ENCODE measurements around the gene RUNDC1. TPM values are rescaled to one million over a fixed set of nuclear protein-coding genes. Genes with fewer than 3 reads are reported as not detected.

RUNDC1 gene
- polyA plus RNA-seq, 1 donor from 2014 or later: 15.1 TPM

DNA sequence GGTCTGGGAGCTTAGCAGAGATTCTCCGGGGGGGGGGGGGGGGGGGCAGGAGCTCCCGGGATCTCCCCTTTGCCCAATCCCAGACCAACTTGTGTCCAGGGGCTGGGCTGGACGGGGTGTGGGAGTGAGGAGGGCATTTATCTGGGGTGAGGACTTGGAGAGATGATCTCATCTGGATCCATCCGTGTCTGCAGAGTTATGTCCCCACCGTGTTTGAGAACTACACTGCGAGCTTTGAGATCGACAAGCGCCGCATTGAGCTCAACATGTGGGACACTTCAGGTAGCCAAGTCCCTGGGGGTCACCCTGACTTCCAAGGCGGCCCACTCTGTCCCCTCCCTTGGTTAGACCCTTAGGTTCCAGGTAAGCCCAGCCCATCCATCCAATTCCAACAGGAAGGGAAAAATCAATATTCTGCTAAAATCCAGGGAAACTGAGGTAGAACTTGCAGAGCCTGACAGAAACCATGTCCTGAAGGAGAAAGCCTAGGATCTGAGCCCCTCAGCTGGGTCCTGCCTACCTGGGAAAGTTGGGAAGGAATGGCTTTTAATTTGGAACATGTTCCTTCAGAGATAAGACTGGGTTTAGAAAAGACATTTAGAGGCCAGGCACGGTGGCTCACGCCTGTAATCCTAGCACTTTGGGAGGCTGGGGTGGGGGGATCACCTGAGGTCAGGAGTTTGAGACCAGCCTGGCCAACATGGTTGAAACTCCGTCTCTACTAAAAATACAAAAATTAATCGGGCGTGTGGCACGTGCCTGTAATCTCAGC, 45.6 kb downstream of the RUNDC1 start:
- no peaks in the 10 kb centered on the region for H3K9me3 ChIP-seq (ENCODE audit: low read length)
- peaks cover 25% of the 10 kb centered on the region for H3K79me2 ChIP-seq (replicated peaks; ENCODE audit: insufficient read depth, low read length)
- H3K4me2 ChIP-seq (ENCODE audit: low read length): peak overlapping the region; percentile 48
- H2AFZ ChIP-seq (ENCODE audit: low read depth, low read length): peak overlapping the region; percentile 90
- H3F3A ChIP-seq (ENCODE audit: insufficient read depth, low read length, poor library complexity, severe bottlenecking): no peaks in the 10 kb centered on the region
- H3K27me3 ChIP-seq (ENCODE audit: insufficient read depth, low read depth, low read length): no peaks in the 10 kb centered on the region
- H4K20me1 ChIP-seq (ENCODE audit: insufficient read depth): no peaks in the 10 kb centered on the region
- peak overlapping the region; percentile 83 for H3K4me3 ChIP-seq (ENCODE audit: low read length)
- no peaks in the 10 kb centered on the region for H3K9me2 ChIP-seq (ENCODE audit: insufficient read depth, low read length)
- peak overlapping the region; percentile 86 for H3K27ac ChIP-seq (ENCODE audit: low read length)
- TF ChIP-seq TAF1 (IDR thresholded peaks at IDR 0.05; ENCODE audit: low read depth): no peak
- TF ChIP-seq EP300 (conservative IDR thresholded peaks at IDR 0.05; ENCODE audit: poor library complexity, severe bottlenecking): no peak
- no peak for TF ChIP-seq POLR2AphosphoS5 (IDR thresholded peaks at IDR 0.05)
- TF ChIP-seq, protein P1, sequence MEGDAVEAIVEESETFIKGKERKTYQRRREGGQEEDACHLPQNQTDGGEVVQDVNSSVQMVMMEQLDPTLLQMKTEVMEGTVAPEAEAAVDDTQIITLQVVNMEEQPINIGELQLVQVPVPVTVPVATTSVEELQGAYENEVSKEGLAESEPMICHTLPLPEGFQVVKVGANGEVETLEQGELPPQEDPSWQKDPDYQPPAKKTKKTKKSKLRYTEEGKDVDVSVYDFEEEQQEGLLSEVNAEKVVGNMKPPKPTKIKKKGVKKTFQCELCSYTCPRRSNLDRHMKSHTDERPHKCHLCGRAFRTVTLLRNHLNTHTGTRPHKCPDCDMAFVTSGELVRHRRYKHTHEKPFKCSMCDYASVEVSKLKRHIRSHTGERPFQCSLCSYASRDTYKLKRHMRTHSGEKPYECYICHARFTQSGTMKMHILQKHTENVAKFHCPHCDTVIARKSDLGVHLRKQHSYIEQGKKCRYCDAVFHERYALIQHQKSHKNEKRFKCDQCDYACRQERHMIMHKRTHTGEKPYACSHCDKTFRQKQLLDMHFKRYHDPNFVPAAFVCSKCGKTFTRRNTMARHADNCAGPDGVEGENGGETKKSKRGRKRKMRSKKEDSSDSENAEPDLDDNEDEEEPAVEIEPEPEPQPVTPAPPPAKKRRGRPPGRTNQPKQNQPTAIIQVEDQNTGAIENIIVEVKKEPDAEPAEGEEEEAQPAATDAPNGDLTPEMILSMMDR (IDR thresholded peaks at IDR 0.05; ENCODE audit: poor library complexity, severe bottlenecking): no peak
- TF ChIP-seq, protein P2, sequence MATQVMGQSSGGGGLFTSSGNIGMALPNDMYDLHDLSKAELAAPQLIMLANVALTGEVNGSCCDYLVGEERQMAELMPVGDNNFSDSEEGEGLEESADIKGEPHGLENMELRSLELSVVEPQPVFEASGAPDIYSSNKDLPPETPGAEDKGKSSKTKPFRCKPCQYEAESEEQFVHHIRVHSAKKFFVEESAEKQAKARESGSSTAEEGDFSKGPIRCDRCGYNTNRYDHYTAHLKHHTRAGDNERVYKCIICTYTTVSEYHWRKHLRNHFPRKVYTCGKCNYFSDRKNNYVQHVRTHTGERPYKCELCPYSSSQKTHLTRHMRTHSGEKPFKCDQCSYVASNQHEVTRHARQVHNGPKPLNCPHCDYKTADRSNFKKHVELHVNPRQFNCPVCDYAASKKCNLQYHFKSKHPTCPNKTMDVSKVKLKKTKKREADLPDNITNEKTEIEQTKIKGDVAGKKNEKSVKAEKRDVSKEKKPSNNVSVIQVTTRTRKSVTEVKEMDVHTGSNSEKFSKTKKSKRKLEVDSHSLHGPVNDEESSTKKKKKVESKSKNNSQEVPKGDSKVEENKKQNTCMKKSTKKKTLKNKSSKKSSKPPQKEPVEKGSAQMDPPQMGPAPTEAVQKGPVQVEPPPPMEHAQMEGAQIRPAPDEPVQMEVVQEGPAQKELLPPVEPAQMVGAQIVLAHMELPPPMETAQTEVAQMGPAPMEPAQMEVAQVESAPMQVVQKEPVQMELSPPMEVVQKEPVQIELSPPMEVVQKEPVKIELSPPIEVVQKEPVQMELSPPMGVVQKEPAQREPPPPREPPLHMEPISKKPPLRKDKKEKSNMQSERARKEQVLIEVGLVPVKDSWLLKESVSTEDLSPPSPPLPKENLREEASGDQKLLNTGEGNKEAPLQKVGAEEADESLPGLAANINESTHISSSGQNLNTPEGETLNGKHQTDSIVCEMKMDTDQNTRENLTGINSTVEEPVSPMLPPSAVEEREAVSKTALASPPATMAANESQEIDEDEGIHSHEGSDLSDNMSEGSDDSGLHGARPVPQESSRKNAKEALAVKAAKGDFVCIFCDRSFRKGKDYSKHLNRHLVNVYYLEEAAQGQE (IDR thresholded peaks at IDR 0.05; ENCODE audit: borderline replicate concordance): no peak
- no peak for TF ChIP-seq MXI1 (conservative IDR thresholded peaks at IDR 0.05; ENCODE audit: poor library complexity, severe bottlenecking)
- TF ChIP-seq RAD21 (conservative IDR thresholded peaks at IDR 0.05): no peak
- no peak for TF ChIP-seq EZH2 (IDR thresholded peaks at IDR 0.05; ENCODE audit: borderline replicate concordance, insufficient read depth, low read length, poor library complexity, severe bottlenecking)
- TF ChIP-seq SMC3 (conservative IDR thresholded peaks at IDR 0.05; ENCODE audit: poor library complexity): no peak
- peak overlapping the region; percentile 92 for H3K9ac ChIP-seq (ENCODE audit: low read length)
- no peaks in the 10 kb centered on the region for H3K36me3 ChIP-seq (ENCODE audit: insufficient read depth, low read length)

DNA sequence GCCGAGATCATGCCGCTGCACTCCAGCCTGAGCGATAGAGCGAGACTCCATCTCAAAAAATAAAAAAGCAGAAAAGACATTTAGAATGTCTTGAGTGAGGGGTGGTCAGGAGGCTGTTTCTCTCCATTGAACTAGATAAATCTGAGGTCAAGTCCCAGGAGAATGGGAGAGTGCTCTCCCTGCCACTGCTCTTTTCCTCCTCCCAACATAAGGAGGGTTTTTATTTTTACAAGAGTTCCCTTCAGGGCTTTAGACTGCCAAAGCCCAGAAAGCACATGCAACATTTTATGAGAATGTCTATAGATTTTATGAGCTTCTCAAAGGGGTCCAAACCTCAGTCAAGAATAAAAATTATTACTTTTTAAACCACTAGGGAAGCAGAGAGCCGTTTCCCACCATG, 46.2 kb downstream of the RUNDC1 start:
- TF ChIP-seq RAD21 (conservative IDR thresholded peaks at IDR 0.05): no peak
- no peak for TF ChIP-seq TAF1 (IDR thresholded peaks at IDR 0.05; ENCODE audit: low read depth)
- TF ChIP-seq POLR2AphosphoS5 (IDR thresholded peaks at IDR 0.05): no peak
- no peak for TF ChIP-seq SMC3 (conservative IDR thresholded peaks at IDR 0.05; ENCODE audit: poor library complexity)
- TF ChIP-seq, protein P2 (IDR thresholded peaks at IDR 0.05; ENCODE audit: borderline replicate concordance): no peak
- TF ChIP-seq, protein P1 (IDR thresholded peaks at IDR 0.05; ENCODE audit: poor library complexity, severe bottlenecking): no peak
- TF ChIP-seq EP300 (conservative IDR thresholded peaks at IDR 0.05; ENCODE audit: poor library complexity, severe bottlenecking): no peak
- TF ChIP-seq EZH2 (IDR thresholded peaks at IDR 0.05; ENCODE audit: borderline replicate concordance, insufficient read depth, low read length, poor library complexity, severe bottlenecking): no peak
- Histone ChIP-seq H3K4me2 (ENCODE audit: low read length) (no peak overlapping the region), H3K79me2 (replicated peaks; ENCODE audit: insufficient read depth, low read length) (peaks cover 19% of the 10 kb centered on the region), H3K36me3 (ENCODE audit: insufficient read depth, low read length) (no peaks in the 10 kb centered on the region), H4K20me1 (ENCODE audit: insufficient read depth) (no peaks in the 10 kb centered on the region), H2AFZ (ENCODE audit: low read depth, low read length) (no peak overlapping the region), H3K4me3 (ENCODE audit: low read length) (peak overlapping the region; percentile 83), H3K9me2 (ENCODE audit: insufficient read depth, low read length) (no peaks in the 10 kb centered on the region), H3K9ac (ENCODE audit: low read length) (no peak overlapping the region), H3F3A (ENCODE audit: insufficient read depth, low read length, poor library complexity, severe bottlenecking) (no peaks in the 10 kb centered on the region), H3K9me3 (ENCODE audit: low read length) (no peaks in the 10 kb centered on the region), H3K27me3 (ENCODE audit: insufficient read depth, low read depth, low read length) (no peaks in the 10 kb centered on the region), H3K27ac (ENCODE audit: low read length) (no peak overlapping the region)

Measured in neural cell (in vitro differentiated cells).